HepG2 (cell line): ENCODE data around the gene CABP4. TPM values are rescaled to one million over a fixed set of nuclear protein-coding genes. Genes with fewer than 3 reads are reported as not detected.

ENCODE experiments used
- BRCA1 ChIP-seq: sonication (generic); formaldehyde crosslinking; IDR thresholded peaks from 2 replicates; pipeline ENCODE4 v1.4.0; 2020; ENCODE audit warnings: missing genetic modification reagents
- CENPT ChIP-seq: sonication (generic); formaldehyde crosslinking; IDR thresholded peaks from 2 replicates; pipeline ENCODE4 v1.8.0; 2022; ENCODE audit warnings: low read depth, mild to moderate bottlenecking, moderate library complexity, missing genetic modification reagents
- CHD4 ChIP-seq: fragments of 200-600 bp; sonication (generic); IDR thresholded peaks from 2 replicates; pipeline ENCODE4 v1.7.0; 2017; ENCODE audit warnings: mild to moderate bottlenecking, low read length, borderline replicate concordance
- GATAD1 ChIP-seq: IDR thresholded peaks from 2 replicates; pipeline ENCODE4 v1.6.1; 2016; ENCODE audit warnings: missing genetic modification reagents, missing compliant biosample characterization
- IRF2 ChIP-seq: IDR thresholded peaks from 2 replicates; pipeline ENCODE4 v1.6.1; 2018; ENCODE audit warnings: missing genetic modification reagents, missing compliant biosample characterization
- MAX ChIP-seq: IDR thresholded peaks from 2 replicates; pipeline ENCODE4 v1.6.1; 2012; ENCODE audit warnings: inconsistent platforms
- MNT ChIP-seq: fragments of 450-650 bp; IDR thresholded peaks from 2 replicates; pipeline ENCODE4 v1.6.1; 2016
- NR2C2 ChIP-seq: sonication (generic); formaldehyde crosslinking; IDR thresholded peaks from 2 replicates; pipeline ENCODE4 v1.4.0; 2020; ENCODE audit warnings: missing genetic modification reagents, mild to moderate bottlenecking, moderate library complexity, borderline replicate concordance
- NRL ChIP-seq: sonication (generic); formaldehyde crosslinking; IDR thresholded peaks from 2 replicates; pipeline ENCODE4 v1.5.0; 2020; ENCODE audit warnings: missing genetic modification reagents, mild to moderate bottlenecking, moderate library complexity, borderline replicate concordance
- PHF21A ChIP-seq: sonication (generic); formaldehyde crosslinking; IDR thresholded peaks from 2 replicates; pipeline ENCODE4 v1.5.0; 2020; ENCODE audit warnings: mild to moderate bottlenecking, missing genetic modification reagents
- PRDM4 ChIP-seq: sonication (generic); formaldehyde crosslinking; IDR thresholded peaks from 2 replicates; pipeline ENCODE4 v1.9.0; 2021; ENCODE audit warnings: missing genetic modification reagents, borderline replicate concordance
- SP2 ChIP-seq: sonication (generic); formaldehyde crosslinking; IDR thresholded peaks from 2 replicates; pipeline ENCODE4 v1.5.1; 2020; ENCODE audit warnings: mild to moderate bottlenecking, missing genetic modification reagents
- TAF1 ChIP-seq: sonication (generic); formaldehyde crosslinking; IDR thresholded peaks from 2 replicates; pipeline ENCODE4 v1.4.0; 2020; ENCODE audit warnings: missing genetic modification reagents
- TFDP1 ChIP-seq: IDR thresholded peaks from 2 replicates; pipeline ENCODE4 v1.6.1; 2016; ENCODE audit warnings: missing compliant biosample characterization, missing genetic modification reagents, borderline replicate concordance
- THAP11 ChIP-seq: IDR thresholded peaks from 2 replicates; pipeline ENCODE4 v1.6.1; 2016; ENCODE audit warnings: missing biosample characterization, missing genetic modification reagents
- TRAFD1 ChIP-seq: sonication (generic); formaldehyde crosslinking; IDR thresholded peaks from 2 replicates; pipeline ENCODE4 v1.5.1; 2020; ENCODE audit warnings: missing genetic modification reagents, mild to moderate bottlenecking, borderline replicate concordance
- ZNF143 ChIP-seq: sonication (generic); formaldehyde crosslinking; IDR thresholded peaks from 2 replicates; pipeline ENCODE4 v1.4.0; 2020; ENCODE audit warnings: missing genetic modification reagents
- ZNF264 ChIP-seq: sonication (generic); formaldehyde crosslinking; IDR thresholded peaks from 2 replicates; pipeline ENCODE4 v1.4.0; 2020; ENCODE audit warnings: missing genetic modification reagents
- ZNF329 ChIP-seq: sonication (generic); formaldehyde crosslinking; IDR thresholded peaks from 2 replicates; pipeline ENCODE4 v1.9.0; 2021; ENCODE audit warnings: low read depth, mild to moderate bottlenecking, missing genetic modification reagents
- ZNF350 ChIP-seq: sonication (generic); formaldehyde crosslinking; IDR thresholded peaks from 2 replicates; pipeline ENCODE4 v1.4.0; 2020; ENCODE audit warnings: mild to moderate bottlenecking, low read depth, missing genetic modification reagents, borderline replicate concordance
- ZNF432 ChIP-seq: sonication (generic); formaldehyde crosslinking; IDR thresholded peaks from 2 replicates; pipeline ENCODE4 v1.5.0; 2020; ENCODE audit warnings: missing genetic modification reagents, mild to moderate bottlenecking, borderline replicate concordance
- ZNF790 ChIP-seq: sonication (generic); formaldehyde crosslinking; IDR thresholded peaks from 2 replicates; pipeline ENCODE4 v1.8.0; 2022; ENCODE audit warnings: missing genetic modification reagents, mild to moderate bottlenecking, borderline replicate concordance
- ZSCAN30 ChIP-seq: sonication (generic); formaldehyde crosslinking; IDR thresholded peaks from 2 replicates; pipeline ENCODE4 v1.5.0; 2020; ENCODE audit warnings: mild to moderate bottlenecking, missing genetic modification reagents
- polyA plus RNA-seq, 8 experiments: library from polyadenylated mRNA; depleted of rRNA in 3 of 8; stranded (reverse) in 7 of 8; unstranded in 1 of 8; fragments of >200 nt; fragmentation: Illumina TruSeq in 4 of 8; extraction: Trizol in 4 of 8; gene quantifications; 2 replicates each; pipeline versions ENCODE4 v1.2.1 to v1.2.3, GENCODE V29; 2011 to 2016; ENCODE audit warnings: low read depth in 4 of 8, missing spikeins in 1 of 8, mixed read lengths in 1 of 8; ENCODE audit not compliant: insufficient read depth in 1 of 8
- total RNA-seq, 5 experiments: library from RNA; depleted of rRNA; stranded (reverse); fragments of >200 nt; fragmentation: Illumina TruSeq; extraction: Trizol; gene quantifications; 2 replicates each; pipeline ENCODE4 v1.2.3, GENCODE V29; 2016; ENCODE audit warnings: low read depth in 1 of 5

Gene CABP4
- total and polyA plus RNA-seq, 2 of the 13 experiments (the other 11 are each of a cell fraction or from before 2014, with no cell fraction given) = not detected

- TF ChIP-seq PRDM4 (CRISPR knock-in tag) = no peak
- no peak for TF ChIP-seq ZSCAN30 (CRISPR knock-in tag)
- peak; percentile 99 for TF ChIP-seq CHD4
- TF ChIP-seq ZNF790 = peak; percentile 64; the same call in 1 of the 2 replicates
- peak; percentile 60; the same call in 1 of the 2 replicates for TF ChIP-seq NR2C2
- peak; percentile 43; the same call in 1 of the 2 replicates for TF ChIP-seq MAX
- peak; percentile 64; the same call in 1 of the 2 replicates for TF ChIP-seq ZNF350 (CRISPR knock-in tag)
- no peak for TF ChIP-seq IRF2 (CRISPR knock-in tag)
- peak; percentile 83; the same call in 1 of the 2 replicates for TF ChIP-seq THAP11 (CRISPR knock-in tag)
- TF ChIP-seq TRAFD1 (CRISPR knock-in tag) = 0 out of 2 replicates have a peak, but pooled peaks have one; percentile 6
- 0 out of 2 replicates have a peak, but pooled peaks have one; percentile 52 for TF ChIP-seq CENPT (CRISPR knock-in tag)
- no peak for TF ChIP-seq ZNF264
- TF ChIP-seq GATAD1 (CRISPR knock-in tag) = 0 out of 2 replicates have a peak, but pooled peaks have one; percentile 8
- peak; percentile 18; the same call in 1 of the 2 replicates for TF ChIP-seq ZNF143 (CRISPR knock-in tag)
- peak; percentile 87; the same call in 1 of the 2 replicates for TF ChIP-seq TFDP1 (CRISPR knock-in tag)
- 0 out of 2 replicates have a peak, but pooled peaks have one; percentile 0 for TF ChIP-seq NRL (CRISPR knock-in tag)
- TF ChIP-seq TAF1 (CRISPR knock-in tag) = peak; percentile 53
- peak; percentile 51 for TF ChIP-seq MNT
- peak; percentile 15; the same call in 1 of the 2 replicates for TF ChIP-seq BRCA1
- 0 out of 2 replicates have a peak, but pooled peaks have one; percentile 13 for TF ChIP-seq ZNF329 (CRISPR knock-in tag)
- TF ChIP-seq ZNF432 (CRISPR knock-in tag) = no peak
- peak; percentile 98 for TF ChIP-seq SP2
- peak; percentile 94 for TF ChIP-seq PHF21A (CRISPR knock-in tag)
Observed at GRCh38 chr11:67507864-67508485, 52.8 kb downstream of the CABP4 start, which contains the start of gene CDK2AP2 (continued).
